Measurements from ENCODE around the gene SPACA9.

Gene SPACA9

DNA sequence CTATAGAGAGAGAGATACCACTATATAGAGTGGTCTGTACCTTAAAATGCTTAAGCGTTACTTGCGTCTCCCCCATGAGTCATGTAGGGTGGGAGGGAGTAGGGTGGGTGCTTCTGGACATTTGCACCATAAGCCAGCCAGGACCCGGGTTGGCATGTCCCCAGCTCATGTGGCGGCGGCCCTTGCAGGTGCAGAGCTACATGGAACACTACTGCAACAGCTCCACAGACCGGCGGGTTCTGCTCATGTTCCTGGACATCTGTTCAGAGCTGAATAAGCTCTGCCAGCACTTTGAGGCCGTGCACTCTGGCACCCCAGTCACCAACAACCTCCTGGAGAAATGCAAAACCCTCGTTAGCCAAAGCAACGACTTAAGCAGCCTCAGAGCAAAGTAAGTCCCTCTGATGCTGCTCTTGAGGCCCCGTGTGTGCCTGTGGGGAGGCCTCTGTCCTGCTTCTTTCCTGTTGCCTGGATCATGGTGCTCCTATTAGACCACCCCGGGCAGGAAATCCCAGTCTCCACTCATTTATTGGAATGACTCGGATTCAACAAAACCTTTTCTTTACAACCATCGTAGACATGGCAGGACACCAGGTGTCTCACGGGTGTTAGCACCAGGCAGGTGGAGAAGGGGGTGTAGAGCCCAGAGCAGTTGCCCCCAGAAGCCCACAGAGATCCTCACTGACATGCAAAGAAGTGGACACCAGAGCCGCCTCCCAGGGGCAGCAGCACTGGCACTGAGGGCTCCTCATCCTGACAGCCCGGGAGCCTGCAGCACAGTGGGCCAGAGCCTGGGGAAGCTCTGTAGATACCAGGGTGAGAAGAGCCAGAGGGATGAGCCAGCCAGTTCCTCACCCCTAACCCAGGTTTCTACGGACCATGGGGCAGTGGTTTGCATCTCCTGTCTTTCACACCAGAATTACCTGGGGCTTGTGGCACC, 8.8 kb downstream of the SPACA9 start:
- DNase-seq (ENCODE audit: low read depth): no peak
- no peak overlapping the region for H3K4me3 ChIP-seq (ENCODE audit: control insufficient read depth, low read depth, low read length)
- TF ChIP-seq, protein P1, sequence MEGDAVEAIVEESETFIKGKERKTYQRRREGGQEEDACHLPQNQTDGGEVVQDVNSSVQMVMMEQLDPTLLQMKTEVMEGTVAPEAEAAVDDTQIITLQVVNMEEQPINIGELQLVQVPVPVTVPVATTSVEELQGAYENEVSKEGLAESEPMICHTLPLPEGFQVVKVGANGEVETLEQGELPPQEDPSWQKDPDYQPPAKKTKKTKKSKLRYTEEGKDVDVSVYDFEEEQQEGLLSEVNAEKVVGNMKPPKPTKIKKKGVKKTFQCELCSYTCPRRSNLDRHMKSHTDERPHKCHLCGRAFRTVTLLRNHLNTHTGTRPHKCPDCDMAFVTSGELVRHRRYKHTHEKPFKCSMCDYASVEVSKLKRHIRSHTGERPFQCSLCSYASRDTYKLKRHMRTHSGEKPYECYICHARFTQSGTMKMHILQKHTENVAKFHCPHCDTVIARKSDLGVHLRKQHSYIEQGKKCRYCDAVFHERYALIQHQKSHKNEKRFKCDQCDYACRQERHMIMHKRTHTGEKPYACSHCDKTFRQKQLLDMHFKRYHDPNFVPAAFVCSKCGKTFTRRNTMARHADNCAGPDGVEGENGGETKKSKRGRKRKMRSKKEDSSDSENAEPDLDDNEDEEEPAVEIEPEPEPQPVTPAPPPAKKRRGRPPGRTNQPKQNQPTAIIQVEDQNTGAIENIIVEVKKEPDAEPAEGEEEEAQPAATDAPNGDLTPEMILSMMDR (conservative IDR thresholded peaks at IDR 0.05; ENCODE audit: control insufficient read depth, insufficient read depth, low read depth, low read length): no peak

DNA sequence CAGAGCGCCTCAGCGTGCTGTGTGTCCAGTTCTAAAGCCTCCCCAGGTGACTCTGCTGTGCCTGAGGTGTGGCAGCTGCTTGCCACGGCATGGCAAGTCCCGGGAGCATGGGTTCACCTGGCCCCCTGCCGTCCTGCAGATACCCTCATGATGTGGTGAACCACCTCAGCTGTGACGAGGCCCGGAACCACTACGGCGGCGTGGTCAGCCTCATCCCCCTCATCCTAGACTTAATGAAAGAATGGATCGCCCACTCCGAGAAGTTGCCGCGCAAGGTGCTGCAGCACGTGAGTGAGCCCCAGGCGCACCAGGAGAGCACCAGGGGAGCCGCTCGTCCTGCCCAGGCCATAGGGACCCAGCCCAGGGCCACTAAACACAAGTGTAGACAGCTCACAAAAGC, 9.5 kb downstream of the SPACA9 start:
- TF ChIP-seq, protein P1 (conservative IDR thresholded peaks at IDR 0.05; ENCODE audit: control insufficient read depth, insufficient read depth, low read depth, low read length): no peak
- DNase-seq (ENCODE audit: low read depth): no peak
- H3K4me3 ChIP-seq (ENCODE audit: control insufficient read depth, low read depth, low read length): no peak overlapping the region

DNA sequence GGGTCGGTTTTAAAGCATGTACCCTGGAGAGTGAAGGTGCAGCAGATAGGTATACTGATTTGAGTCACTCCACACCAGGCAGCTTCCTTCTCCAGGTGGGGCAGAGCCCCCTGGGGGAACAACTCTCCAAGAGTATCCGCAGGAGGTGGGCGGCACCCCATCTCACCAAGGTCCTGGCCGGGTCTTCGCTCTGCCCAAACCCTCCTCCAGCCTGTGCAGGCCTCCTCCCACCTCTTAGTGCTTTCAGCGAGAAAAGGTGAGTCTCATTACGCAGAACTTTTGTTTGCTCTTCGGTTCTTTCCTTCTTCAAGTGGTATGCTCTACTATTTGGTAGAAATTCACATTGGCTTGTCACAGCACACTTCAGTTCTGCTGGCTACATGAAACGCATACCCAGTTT, 13.7 kb downstream of the SPACA9 start:
- no peak overlapping the region for H3K4me3 ChIP-seq (ENCODE audit: control insufficient read depth, low read depth, low read length)
- TF ChIP-seq, protein P1 (conservative IDR thresholded peaks at IDR 0.05; ENCODE audit: control insufficient read depth, insufficient read depth, low read depth, low read length): no peak
- DNase-seq (ENCODE audit: low read depth): no peak

DNA sequence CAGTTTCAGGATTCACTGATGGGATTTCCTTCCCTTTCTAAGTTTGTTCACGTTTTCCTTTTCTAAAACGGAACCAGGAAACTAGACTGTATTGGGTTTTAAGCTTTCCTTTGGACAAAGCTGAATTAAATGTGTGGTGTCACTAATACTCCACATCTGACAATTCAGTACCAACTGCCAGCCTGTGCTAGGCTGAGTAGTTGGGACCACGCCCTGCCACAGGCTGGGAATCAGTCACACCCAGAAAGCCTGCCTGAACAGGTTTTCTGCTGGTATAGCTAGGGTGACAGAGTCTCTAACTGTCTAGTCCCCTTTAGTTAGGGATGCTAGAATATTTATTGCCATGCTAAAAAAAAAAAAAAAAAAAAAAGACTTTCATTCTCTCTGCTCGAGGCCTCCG, 15.6 kb downstream of the SPACA9 start:
- TF ChIP-seq, protein P1 (conservative IDR thresholded peaks at IDR 0.05; ENCODE audit: control insufficient read depth, insufficient read depth, low read depth, low read length): no peak
- no peak for DNase-seq (ENCODE audit: low read depth)
- no peak overlapping the region for H3K4me3 ChIP-seq (ENCODE audit: control insufficient read depth, low read depth, low read length)

DNA sequence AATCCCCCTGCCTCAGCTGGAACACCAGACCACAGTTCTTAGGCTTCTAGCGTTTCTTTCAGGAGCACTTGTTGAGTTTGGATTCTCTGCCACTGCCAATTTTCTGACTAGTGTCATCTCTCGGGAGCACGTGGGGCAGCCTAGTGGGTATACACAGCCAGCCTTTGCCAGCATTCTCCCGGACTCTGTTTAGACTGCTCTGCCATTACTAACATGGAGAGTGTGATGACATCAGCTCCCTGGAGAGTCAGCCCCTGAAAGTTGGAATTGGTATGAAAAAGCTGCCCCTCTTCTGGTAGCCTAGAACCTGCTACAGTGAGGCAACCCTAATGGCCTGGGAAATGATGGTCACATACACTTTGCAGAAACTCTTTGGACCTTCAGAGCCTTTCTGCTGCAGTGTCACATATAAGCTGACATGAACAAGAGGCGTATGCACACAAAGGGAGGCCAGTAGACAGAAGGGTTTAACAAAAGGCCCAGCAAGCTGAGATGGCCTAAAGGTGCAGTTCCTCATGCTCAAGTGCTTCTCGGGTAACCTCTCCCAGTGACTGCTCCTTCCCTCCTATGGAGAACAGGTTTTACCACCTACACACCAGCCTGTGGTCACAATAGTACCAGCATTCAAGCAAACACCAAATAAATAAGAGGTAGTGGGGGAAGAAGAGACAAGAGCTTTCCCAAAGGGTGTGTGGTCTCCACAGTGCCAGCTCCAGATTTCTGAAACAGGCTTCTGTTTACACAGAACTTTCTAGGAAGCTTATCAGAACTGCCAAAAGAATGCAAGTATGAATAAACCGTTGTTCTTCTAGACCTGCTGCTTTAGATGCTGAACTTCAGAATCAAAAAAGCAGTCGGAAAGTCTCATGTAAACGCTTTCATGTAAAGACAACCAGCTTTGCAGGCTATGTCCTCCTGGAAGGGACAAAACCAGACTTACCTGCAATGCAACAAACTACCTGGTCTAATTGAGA, 16.5 kb downstream of the SPACA9 start:
- TF ChIP-seq, protein P1 (conservative IDR thresholded peaks at IDR 0.05; ENCODE audit: control insufficient read depth, insufficient read depth, low read depth, low read length): no peak
- no peak overlapping the region for H3K4me3 ChIP-seq (ENCODE audit: control insufficient read depth, low read depth, low read length)
- no peak for DNase-seq (ENCODE audit: low read depth)

DNA sequence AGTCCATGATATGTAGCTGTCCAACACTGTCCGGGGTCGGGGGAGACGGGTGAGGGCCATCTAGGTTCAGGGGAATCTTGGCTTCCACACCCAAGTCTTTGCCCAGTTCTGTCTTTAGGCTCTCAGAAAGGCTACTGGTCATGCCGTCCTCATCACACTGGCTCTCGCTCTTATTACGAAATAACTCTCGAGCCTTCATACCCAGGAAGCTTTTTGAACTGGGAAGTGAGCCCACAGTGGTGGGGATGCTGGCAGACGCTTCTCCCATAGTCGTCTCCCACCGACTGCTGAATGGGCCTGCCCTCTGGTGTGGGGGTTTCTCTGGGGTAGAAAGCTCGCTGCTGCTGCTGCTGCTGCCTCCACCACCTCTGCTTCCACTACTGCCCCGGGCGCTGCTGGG, 17.6 kb downstream of the SPACA9 start:
- no peak overlapping the region for H3K4me3 ChIP-seq (ENCODE audit: control insufficient read depth, low read depth, low read length)
- TF ChIP-seq, protein P1 (conservative IDR thresholded peaks at IDR 0.05; ENCODE audit: control insufficient read depth, insufficient read depth, low read depth, low read length): no peak
- no peak for DNase-seq (ENCODE audit: low read depth)

Data from fibroblast of mammary gland (primary cell).